B cell (primary cell): Measurements from ENCODE around the gene TRMT11. TPM values are rescaled to one million over a fixed set of nuclear protein-coding genes. Genes with fewer than 3 reads are reported as not detected.

Source experiments
- ATAC-seq: fragments of 200-7000 bp; cut with Tn5 transposase; one replicate; pipeline ENCODE4 v1.10.0; 2021; ENCODE audit warnings: low read depth, mild to moderate bottlenecking, moderate number of reproducible peaks, moderate library complexity
- CTCF ChIA-PET: fragments of 350-600 bp; sonication (Branson Sonifier 250); formaldehyde crosslinking; loops from one replicate; lab custom pipeline; 2021; ENCODE audit warnings: antibody characterized with exemption, inconsistent platforms; lab: Charles Lee
- POLR2A ChIA-PET: fragments of 350-600 bp; sonication (Branson Sonifier 250); formaldehyde crosslinking; loops from one replicate; lab custom pipeline; 2021; ENCODE audit warnings: antibody characterized with exemption; lab: Charles Lee
- DNase-seq: peaks from one replicate; pipeline ENCODE4 v3.0.0; 2013
- H2AFZ ChIP-seq: 2 replicates; pipeline ENCODE4 v1.6.1; 2012; ENCODE audit warnings: mild to moderate bottlenecking, low read depth, low read length; ENCODE audit not compliant: insufficient read depth, poor library complexity, severe bottlenecking
- H3K27ac ChIP-seq, 2 donors: 1 replicate in 1 of 2; 2 replicates in 1 of 2; pipeline ENCODE4 v1.5.1; 2012 to 2013; ENCODE audit warnings: low read length in 2 of 2, mild to moderate bottlenecking in 2 of 2, moderate library complexity in 1 of 2
- H3K27me3 ChIP-seq, 4 experiments: fragments of 200-600 bp in 1 of 4; sonication (generic) in 1 of 4; replicated peaks in 1 of 4; 1 replicate in 2 of 4; 2 replicates in 2 of 4; pipeline versions ENCODE4 v1.6.1 to v1.7.0; 2013 to 2016; ENCODE audit warnings: low read length in 3 of 4, mild to moderate bottlenecking in 2 of 4, mixed read lengths in 1 of 4, moderate library complexity in 1 of 4; ENCODE audit not compliant: insufficient read depth in 4 of 4, control insufficient read depth in 3 of 4; ENCODE audit errors: control extremely low read depth in 1 of 4
- H3K36me3 ChIP-seq, 2 experiments: replicated peaks in 1 of 2; 1 replicate in 1 of 2; 2 replicates in 1 of 2; pipeline versions ENCODE4 v1.6.1 to v1.7.1; 2013; ENCODE audit warnings: low read length in 1 of 2; ENCODE audit not compliant: insufficient read depth in 2 of 2, control insufficient read depth in 1 of 2; ENCODE audit errors: control extremely low read depth in 1 of 2, extremely low read depth in 1 of 2
- H3K4me1 ChIP-seq, 2 donors: fragments of 200-600 bp in 1 of 2; sonication (generic) in 1 of 2; 1 replicate in 1 of 2; 2 replicates in 1 of 2; pipeline versions ENCODE4 v1.5.1 to v1.6.1; 2013 to 2017; ENCODE audit warnings: low read length in 2 of 2; ENCODE audit not compliant: control insufficient read depth in 2 of 2, insufficient read depth in 2 of 2
- H3K4me2 ChIP-seq: replicated peaks from 2 replicates; pipeline ENCODE3; 2012; ENCODE audit warnings: mild to moderate bottlenecking, low read depth, low read length; ENCODE audit not compliant: poor library complexity, severe bottlenecking
- H3K4me3 ChIP-seq, 5 experiments: fragments of 200-600 bp in 1 of 5; sonication (generic) in 1 of 5; 1 replicate in 3 of 5; 2 replicates in 2 of 5; pipeline versions ENCODE4 v1.5.1 to v1.7.0; 2011 to 2016; ENCODE audit warnings: low read length in 4 of 5, mild to moderate bottlenecking in 4 of 5, low read depth in 2 of 5, control low read depth in 1 of 5, moderate library complexity in 1 of 5; ENCODE audit not compliant: insufficient read depth in 1 of 5; ENCODE audit errors: control extremely low read depth in 1 of 5, extremely low read depth in 1 of 5
- H3K79me2 ChIP-seq: fragments of 200-600 bp; sonication (generic); one replicate; pipeline ENCODE4 v1.6.0; 2016; ENCODE audit warnings: low read length; ENCODE audit not compliant: control insufficient read depth, insufficient read depth
- H3K9ac ChIP-seq: fragments of 200-600 bp; sonication (generic); 2 replicates; pipeline ENCODE4 v1.6.1; 2017; ENCODE audit warnings: mild to moderate bottlenecking, low read length, moderate library complexity
- H3K9me3 ChIP-seq, 3 donors: one replicate each; pipeline versions ENCODE4 v1.6.1 to v1.7.1; 2013; ENCODE audit warnings: low read length in 2 of 3; ENCODE audit not compliant: control insufficient read depth in 2 of 3, insufficient read depth in 1 of 3; ENCODE audit errors: control extremely low read depth in 1 of 3
- H4K20me1 ChIP-seq: 2 replicates; pipeline ENCODE4 v1.6.0; 2012; ENCODE audit warnings: mild to moderate bottlenecking, low read length; ENCODE audit not compliant: insufficient read depth, control insufficient read depth, poor library complexity, severe bottlenecking
- H3K27ac Mint-ChIP-seq: one replicate; pipeline ENCODE4 v1.8.0; 2021; ENCODE audit warnings: mixed read lengths
- H3K27me3 Mint-ChIP-seq: one replicate; pipeline ENCODE4 v1.8.0; 2021; ENCODE audit warnings: mixed read lengths
- H3K4me1 Mint-ChIP-seq: one replicate; pipeline ENCODE4 v1.8.0; 2021; ENCODE audit warnings: mixed read lengths
- H3K4me3 Mint-ChIP-seq: one replicate; pipeline ENCODE4 v1.8.0; 2021; ENCODE audit warnings: mixed read lengths
- H3K9me3 Mint-ChIP-seq: one replicate; pipeline ENCODE4 v1.8.0; 2022; ENCODE audit warnings: mixed read lengths; ENCODE audit not compliant: insufficient read depth
- EZH2 ChIP-seq: IDR thresholded peaks from 2 replicates; pipeline ENCODE4 v1.6.1; 2012; ENCODE audit warnings: borderline replicate concordance, low read depth, mild to moderate bottlenecking, moderate library complexity, low read length; ENCODE audit not compliant: insufficient read depth, poor library complexity, severe bottlenecking
- WGBS: methylation state at CpG from one replicate; pipeline ENCODE4 v1.1.5; 2013; ENCODE audit warnings: missing lambda C conversion rate; ENCODE audit not compliant: insufficient coverage; 5-methylcytosine and 5-hydroxymethylcytosine counted together
- intact Hi-C: fragments of 100-400 bp; cut with micrococcal nuclease; formaldehyde crosslinking; loops from one replicate; pipeline ENCODE4 v1.10.0; 2022
- polyA plus RNA-seq: library from polyadenylated mRNA; depleted of rRNA; stranded (reverse); fragments of >200 nt; gene quantifications from 2 replicates; pipeline ENCODE4 v1.2.3, GENCODE V29; 2012
- total RNA-seq, 2 donors: library from RNA; stranded (reverse); fragments of 120-200 nt in 1 of 2; gene quantifications; 1 replicate in 1 of 2; 2 replicates in 1 of 2; pipeline versions ENCODE4 v1.2.3 to v1.2.4, GENCODE V29; 2013 to 2022
- TF ChIP-seq, protein P1 (sequence below): fragments of 200-600 bp; IDR thresholded peaks from one replicate; pipeline ENCODE4 v1.8.0; 2022; ENCODE audit warnings: antibody characterized with exemption, mild to moderate bottlenecking

TRMT11 gene
- total and polyA plus RNA-seq, 2 donors (not counting 1 experiment from before 2014, with no cell fraction given), result 12.1 to 30.4 TPM

DNA sequence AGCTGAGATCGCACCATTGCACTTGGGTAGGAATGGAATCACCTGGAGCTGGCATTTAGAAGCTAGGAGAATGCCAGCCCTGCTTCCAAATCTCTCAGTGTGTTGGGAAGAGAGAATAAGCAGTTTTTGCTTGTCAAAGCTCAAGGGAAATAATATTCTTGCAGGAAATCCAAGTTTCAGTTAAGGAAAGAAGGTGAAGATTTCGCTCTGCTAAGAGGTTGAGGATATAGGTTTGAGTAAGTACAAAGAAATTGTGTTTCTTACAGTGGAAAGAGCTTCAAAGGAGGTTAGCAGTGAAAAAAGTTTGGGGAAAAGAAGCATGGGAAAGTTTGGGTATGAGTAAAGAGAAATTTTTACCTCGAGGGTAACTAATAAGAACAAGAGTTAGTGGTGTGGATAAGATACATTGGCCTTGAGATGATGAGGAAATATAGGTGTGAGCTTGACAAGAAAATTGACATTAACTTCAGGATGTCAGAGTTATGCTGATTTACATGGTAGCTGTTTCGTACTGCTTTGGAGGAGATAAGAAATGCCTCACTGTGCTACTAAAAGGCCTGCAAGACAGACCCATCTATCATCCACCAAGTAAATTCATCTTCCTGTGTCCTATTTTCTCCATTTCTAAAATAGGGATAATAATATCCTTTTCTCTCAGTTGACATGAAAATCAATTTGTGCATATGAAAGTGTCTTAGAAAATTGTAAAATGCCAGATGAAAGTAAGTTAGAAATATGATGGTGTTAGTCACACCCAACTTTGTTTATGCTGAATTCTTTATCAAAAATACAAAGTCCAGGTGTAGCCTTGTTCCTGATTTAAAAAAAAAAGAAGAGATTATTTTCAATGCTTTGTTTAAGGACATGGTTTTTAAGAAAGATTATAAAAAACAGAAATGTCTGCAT lies 42.6 kb upstream of the TRMT11 start:
- H3K4me3 Mint-ChIP-seq, result no peak overlapping the region
- no peak overlapping the region for H3K27ac Mint-ChIP-seq
- Histone ChIP-seq H3K9me3 (no peaks in the 10 kb centered on the region), H3K27ac (no peak overlapping the region), H3K4me3 (no peak overlapping the region), H3K27me3 (peaks cover 0 to 9% (median 3%) of the 10 kb centered on the region in 4 experiments), H3K4me1 (no peaks in the 10 kb centered on the region), H3K4me2 (no peak overlapping the region), H3K9ac (no peak overlapping the region), H2AFZ (no peak overlapping the region), H4K20me1 (no peaks in the 10 kb centered on the region), H3K79me2 (no peaks in the 10 kb centered on the region), H3K36me3 (no peaks in the 10 kb centered on the region)
- no peak for TF ChIP-seq EZH2
- TF ChIP-seq, protein P1, sequence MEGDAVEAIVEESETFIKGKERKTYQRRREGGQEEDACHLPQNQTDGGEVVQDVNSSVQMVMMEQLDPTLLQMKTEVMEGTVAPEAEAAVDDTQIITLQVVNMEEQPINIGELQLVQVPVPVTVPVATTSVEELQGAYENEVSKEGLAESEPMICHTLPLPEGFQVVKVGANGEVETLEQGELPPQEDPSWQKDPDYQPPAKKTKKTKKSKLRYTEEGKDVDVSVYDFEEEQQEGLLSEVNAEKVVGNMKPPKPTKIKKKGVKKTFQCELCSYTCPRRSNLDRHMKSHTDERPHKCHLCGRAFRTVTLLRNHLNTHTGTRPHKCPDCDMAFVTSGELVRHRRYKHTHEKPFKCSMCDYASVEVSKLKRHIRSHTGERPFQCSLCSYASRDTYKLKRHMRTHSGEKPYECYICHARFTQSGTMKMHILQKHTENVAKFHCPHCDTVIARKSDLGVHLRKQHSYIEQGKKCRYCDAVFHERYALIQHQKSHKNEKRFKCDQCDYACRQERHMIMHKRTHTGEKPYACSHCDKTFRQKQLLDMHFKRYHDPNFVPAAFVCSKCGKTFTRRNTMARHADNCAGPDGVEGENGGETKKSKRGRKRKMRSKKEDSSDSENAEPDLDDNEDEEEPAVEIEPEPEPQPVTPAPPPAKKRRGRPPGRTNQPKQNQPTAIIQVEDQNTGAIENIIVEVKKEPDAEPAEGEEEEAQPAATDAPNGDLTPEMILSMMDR, result no peak
- H3K4me1 Mint-ChIP-seq, result no peaks in the 10 kb centered on the region
- ChIA-PET POLR2A (no interaction called here), CTCF (interaction anchor here (1.0 kb wide), 1 partner anchor 13 kb away, joined by 7 read pairs; the partner anchor contains the start of gene HINT3)
- H3K9me3 Mint-ChIP-seq, result no peaks in the 10 kb centered on the region
- ATAC-seq, result no peak
- H3K27me3 Mint-ChIP-seq, result peaks cover 17% of the 10 kb centered on the region
- no peak for DNase-seq
- intact Hi-C loops, result no loop called here
- 82% methylated on average over 3 of the region's 4 CpGs for WGBS

DNA sequence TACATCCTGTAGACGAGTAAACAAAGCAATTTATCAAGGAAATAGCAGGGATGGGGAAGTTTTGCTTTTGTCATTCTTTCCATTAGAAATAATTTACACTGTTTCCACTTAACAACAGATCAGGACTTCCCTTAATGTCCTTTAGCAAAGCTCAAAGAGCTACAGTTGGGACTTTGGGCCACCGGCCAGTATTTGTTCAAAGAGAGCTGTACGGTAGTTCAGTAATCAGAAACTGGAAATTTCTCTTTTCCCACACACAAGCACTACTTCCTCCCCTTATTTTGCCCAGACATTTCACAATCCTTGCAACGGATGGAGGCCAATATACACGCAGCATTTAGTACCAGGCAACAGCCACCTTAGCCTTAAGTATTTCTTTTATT lies 41.9 kb upstream of the TRMT11 start:
- no peaks in the 10 kb centered on the region for H3K4me1 Mint-ChIP-seq
- Histone ChIP-seq H3K36me3 (no peaks in the 10 kb centered on the region), H4K20me1 (no peaks in the 10 kb centered on the region), H3K4me1 (no peaks in the 10 kb centered on the region), H2AFZ (no peak overlapping the region), H3K27ac (no peak overlapping the region), H3K79me2 (no peaks in the 10 kb centered on the region), H3K27me3 (peaks cover 0 to 9% (median 3%) of the 10 kb centered on the region in 4 experiments), H3K9ac (no peak overlapping the region), H3K9me3 (no peaks in the 10 kb centered on the region), H3K4me2 (no peak overlapping the region), H3K4me3 (no peak overlapping the region)
- peaks cover 14% of the 10 kb centered on the region for H3K27me3 Mint-ChIP-seq
- H3K4me3 Mint-ChIP-seq, result no peak overlapping the region
- TF ChIP-seq EZH2, result no peak
- TF ChIP-seq, protein P1, result no peak
- ChIA-PET CTCF (no interaction called here), POLR2A (no interaction called here)
- intact Hi-C loops, result no loop called here
- DNase-seq (no peak), ATAC-seq (no peak)
- no peak overlapping the region for H3K27ac Mint-ChIP-seq
- H3K9me3 Mint-ChIP-seq, result no peaks in the 10 kb centered on the region
- 53% methylated on average over 2 of the region's 5 CpGs for WGBS
